Endothelial cell of umbilical vein (primary cell): Measurements from ENCODE around the gene ESPNL. TPM values are rescaled to one million over a fixed set of nuclear protein-coding genes. Genes with fewer than 3 reads are reported as not detected.

Source experiments
- BruUV-seq: library from RNA; stranded (reverse); fragments of 400-500 nt; replicated peaks from 2 replicates; lab custom pipeline; 2021; lab: Mats Ljungman, UMichigan
- CTCF ChIA-PET: fragments of 300-600, 350-600 bp; sonication (Branson Sonifier 250); formaldehyde crosslinking; loops from one replicate; lab custom pipeline; 2021; ENCODE audit warnings: antibody characterized with exemption, inconsistent platforms; lab: Charles Lee
- POLR2A ChIA-PET: fragments of 300-600, 350-600 bp; sonication (Branson Sonifier 250); formaldehyde crosslinking; loops from one replicate; lab custom pipeline; 2021; ENCODE audit warnings: antibody characterized with exemption, inconsistent platforms; lab: Charles Lee
- DNase-seq: peaks from one replicate; pipeline ENCODE4 v3.0.0-alpha.2; 2011; ENCODE audit warnings: low read depth, low spot score
- FAIRE-seq: peaks from 2 replicates; lab custom pipeline; 2011; peaks lifted over from hg19 to GRCh38; lab: Jason Lieb, UNC
- H2AFZ ChIP-seq: 2 replicates; pipeline ENCODE4 v1.6.0; 2012; ENCODE audit warnings: low read depth, low read length, control low read depth, inconsistent platforms
- H3K27ac ChIP-seq: 2 replicates; pipeline ENCODE4 v1.5.1; 2011; ENCODE audit warnings: low read depth, mild to moderate bottlenecking, control low read depth, low read length, moderate library complexity; ENCODE audit not compliant: insufficient read depth
- H3K27me3 ChIP-seq, 2 experiments: 2 replicates each; pipeline versions ENCODE4 v1.6.0 to v1.6.1; 2011; ENCODE audit warnings: low read length in 2 of 2, mixed read lengths in 1 of 2; ENCODE audit not compliant: control insufficient read depth in 2 of 2, insufficient read depth in 2 of 2
- H3K36me3 ChIP-seq, 2 experiments: 2 replicates in 1 of 2; 3 replicates in 1 of 2; pipeline ENCODE4 v1.5.1; 2011; ENCODE audit warnings: low read length in 2 of 2, mild to moderate bottlenecking in 1 of 2, moderate library complexity in 1 of 2; ENCODE audit not compliant: control insufficient read depth in 2 of 2, insufficient read depth in 2 of 2; ENCODE audit errors: extremely low read depth in 1 of 2
- H3K4me1 ChIP-seq: 3 replicates; pipeline ENCODE4 v1.5.1; 2011; ENCODE audit warnings: mild to moderate bottlenecking, low read length; ENCODE audit not compliant: control insufficient read depth, insufficient read depth; ENCODE audit errors: extremely low read depth
- H3K4me2 ChIP-seq: 2 replicates; pipeline ENCODE4 v1.6.1; 2011; ENCODE audit warnings: low read length, control low read depth, mixed read lengths; ENCODE audit not compliant: insufficient read depth
- H3K4me3 ChIP-seq, 3 experiments: fragments of 200-600 bp in 1 of 3; sonication (generic), shearing (Covaris generic) in 1 of 3; replicated peaks in 1 of 3; 2 replicates each; pipeline ENCODE4 v1.5.1; 2011 to 2016; ENCODE audit warnings: control low read depth in 3 of 3, low read length in 3 of 3, mild to moderate bottlenecking in 2 of 3, inconsistent platforms in 1 of 3, low read depth in 1 of 3, moderate library complexity in 1 of 3; ENCODE audit not compliant: insufficient read depth in 1 of 3
- H3K79me2 ChIP-seq: 2 replicates; pipeline ENCODE4 v1.6.0; 2012; ENCODE audit warnings: low read length, inconsistent platforms; ENCODE audit not compliant: control insufficient read depth, insufficient read depth
- H3K9ac ChIP-seq: replicated peaks from 2 replicates; pipeline ENCODE3; 2011; ENCODE audit warnings: low read length, control low read depth; ENCODE audit not compliant: insufficient read depth; ENCODE audit errors: extremely low read depth
- H3K9me1 ChIP-seq: replicated peaks from 3 replicates; pipeline ENCODE4 v1.6.0; 2011; ENCODE audit warnings: mild to moderate bottlenecking, low read length; ENCODE audit not compliant: control insufficient read depth, insufficient read depth; ENCODE audit errors: extremely low read depth
- H3K9me3 ChIP-seq: replicated peaks from 2 replicates; pipeline ENCODE4 v1.5.1; 2012; ENCODE audit warnings: low read length, inconsistent platforms; ENCODE audit not compliant: control insufficient read depth, insufficient read depth
- H4K20me1 ChIP-seq: replicated peaks from 2 replicates; pipeline ENCODE3; 2011; ENCODE audit warnings: mild to moderate bottlenecking, low read length; ENCODE audit not compliant: control insufficient read depth, insufficient read depth; ENCODE audit errors: extremely low read depth
- CTCF ChIP-seq, 2 donors: IDR thresholded peaks; 1 replicate in 1 of 2; 2 replicates in 1 of 2; pipeline ENCODE4 v1.5.1; 2011; ENCODE audit warnings: low read length in 2 of 2, mild to moderate bottlenecking in 2 of 2, moderate library complexity in 2 of 2, control low read depth in 1 of 2, inconsistent platforms in 1 of 2, low read depth in 1 of 2; ENCODE audit not compliant: insufficient read depth in 1 of 2; ENCODE audit errors: extremely low read depth in 1 of 2
- EZH2 ChIP-seq: IDR thresholded peaks from 2 replicates; pipeline ENCODE4 v1.6.1; 2012; ENCODE audit warnings: borderline replicate concordance, low read depth, mild to moderate bottlenecking, moderate library complexity, low read length, inconsistent platforms; ENCODE audit not compliant: severe bottlenecking
- FOS ChIP-seq: IDR thresholded peaks from 2 replicates; pipeline ENCODE4 v1.6.1; 2011; ENCODE audit warnings: mild to moderate bottlenecking, low read length, moderate library complexity, borderline replicate concordance; ENCODE audit not compliant: insufficient read depth
- GATA2 ChIP-seq: IDR thresholded peaks from 2 replicates; pipeline ENCODE4 v1.7.0; 2011; ENCODE audit warnings: low read depth, mild to moderate bottlenecking, moderate library complexity, mixed read lengths, low read length; ENCODE audit not compliant: insufficient read length, insufficient read depth
- JUN ChIP-seq: IDR thresholded peaks from 2 replicates; pipeline ENCODE4 v1.6.1; 2011; ENCODE audit warnings: borderline replicate concordance, low read depth; ENCODE audit not compliant: insufficient read length, insufficient read depth
- MYC ChIP-seq: IDR thresholded peaks from one replicate; pipeline ENCODE4 v1.6.1; 2011; ENCODE audit warnings: mild to moderate bottlenecking, low read depth, low read length
- POLR2A ChIP-seq: IDR thresholded peaks from 2 replicates; pipeline ENCODE4 v1.6.1; 2012; ENCODE audit warnings: low read depth, mild to moderate bottlenecking, control low read depth, low read length
- POLR2AphosphoS5 ChIP-seq: IDR thresholded peaks from 2 replicates; pipeline ENCODE4 v1.6.1; 2012; ENCODE audit warnings: low read depth, mild to moderate bottlenecking, control low read depth, low read length, moderate library complexity; ENCODE audit not compliant: insufficient read depth
- dilution Hi-C: fragments of 300-500 bp; cut with MboI; formaldehyde crosslinking; loops from one replicate; pipeline ENCODE4 v1.15.0; 2019; ENCODE audit warnings: low sequenced_read_pairs; ENCODE audit not compliant: extremely low pct_ligation_motif_present
- intact Hi-C: fragments of 100-400 bp; cut with micrococcal nuclease; formaldehyde crosslinking; loops from one replicate; pipeline ENCODE4 v1.10.0; 2022
- polyA plus RNA-seq, 4 experiments: library from polyadenylated mRNA; depleted of rRNA in 3 of 4; stranded (reverse) in 3 of 4; unstranded in 1 of 4; fragments of >200 nt; gene quantifications; 2 replicates each; pipeline versions ENCODE4 v1.2.1 to v1.2.3, GENCODE V29; 2011 to 2012; ENCODE audit warnings: missing spikeins in 1 of 4
- total RNA-seq: library from RNA; stranded (reverse); gene quantifications from 2 replicates; pipeline ENCODE4 v1.2.3, GENCODE V29; 2021
- TF ChIP-seq, protein P1 (sequence below): IDR thresholded peaks from 2 replicates; pipeline ENCODE4 v1.6.1; 2011; ENCODE audit not compliant: insufficient read depth, insufficient read length

ESPNL gene
- total and polyA plus RNA-seq, 2 donors (not counting 3 experiments of a cell fraction or from before 2014, with no cell fraction given) = not detected

GRCh38 chr2:238075397-238075796 is 24.7 kb upstream of the ESPNL start:
- Histone ChIP-seq H3K9ac (no peak overlapping the region), H3K36me3 (no peaks in the 10 kb centered on the region), H3K4me3 (no peak overlapping the region), H3K9me3 (no peaks in the 10 kb centered on the region), H3K4me1 (no peaks in the 10 kb centered on the region), H3K27me3 (no peaks in the 10 kb centered on the region), H4K20me1 (no peaks in the 10 kb centered on the region), H3K4me2 (no peak overlapping the region), H3K27ac (no peak overlapping the region), H3K79me2 (no peaks in the 10 kb centered on the region), H3K9me1 (no peaks in the 10 kb centered on the region), H2AFZ (no peak overlapping the region)
- CTCF ChIA-PET = no interaction called here
- POLR2A ChIA-PET = no interaction called here
- BruUV-seq = no TSS peak
- intact Hi-C loops = no loop called here
- FAIRE-seq (no peak), DNase-seq (no peak)
- no peak for TF ChIP-seq FOS
- no peak for TF ChIP-seq POLR2AphosphoS5
- TF ChIP-seq POLR2A = no peak
- TF ChIP-seq, protein P1, sequence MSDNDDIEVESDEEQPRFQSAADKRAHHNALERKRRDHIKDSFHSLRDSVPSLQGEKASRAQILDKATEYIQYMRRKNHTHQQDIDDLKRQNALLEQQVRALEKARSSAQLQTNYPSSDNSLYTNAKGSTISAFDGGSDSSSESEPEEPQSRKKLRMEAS = no peak
- TF ChIP-seq EZH2 = no peak
- TF ChIP-seq CTCF (IDR thresholded peaks at IDR 0.05; ENCODE audit: extremely low read depth in 1 of 2, insufficient read depth in 1 of 2, low read depth in 1 of 2, low read length in 2 of 2) = no peak
- no peak for TF ChIP-seq MYC
- dilution Hi-C loops = no loop called here

- no peak overlapping the region for H3K9ac ChIP-seq
- CTCF ChIA-PET = no interaction called here
- no peaks in the 10 kb centered on the region for H3K9me1 ChIP-seq
- H3K36me3 ChIP-seq = peaks cover 0 to 5% of the 10 kb centered on the region in 2 experiments
- H3K27ac ChIP-seq = no peak overlapping the region
- H3K27me3 ChIP-seq = no peaks in the 10 kb centered on the region
- no TSS peak for BruUV-seq
- H3K9me3 ChIP-seq = no peaks in the 10 kb centered on the region
- H3K4me3 ChIP-seq = no peak overlapping the region
- no peaks in the 10 kb centered on the region for H3K4me1 ChIP-seq
- no peak for TF ChIP-seq CTCF (IDR thresholded peaks at IDR 0.05; ENCODE audit: extremely low read depth in 1 of 2, insufficient read depth in 1 of 2, low read depth in 1 of 2, low read length in 2 of 2)
- TF ChIP-seq, protein P1 = no peak
- no peak for TF ChIP-seq FOS
- no peak for TF ChIP-seq EZH2
- no peak for TF ChIP-seq POLR2A
- no peak for TF ChIP-seq GATA2
- no peak for TF ChIP-seq MYC
- TF ChIP-seq JUN = no peak
- TF ChIP-seq POLR2AphosphoS5 = no peak
- intact Hi-C loops = no loop called here
- no peak overlapping the region for H3K4me2 ChIP-seq
- H4K20me1 ChIP-seq = no peaks in the 10 kb centered on the region
- H2AFZ ChIP-seq = no peak overlapping the region
- dilution Hi-C loops = no loop called here
- no peaks in the 10 kb centered on the region for H3K79me2 ChIP-seq
- POLR2A ChIA-PET = no interaction called here
- DNase-seq = no peak
- no peak for FAIRE-seq
These were observed 22.8 kb upstream of the ESPNL start for GRCh38 chr2:238077292-238077691.
